ENCODE data around the gene TMTC1.

DNA sequence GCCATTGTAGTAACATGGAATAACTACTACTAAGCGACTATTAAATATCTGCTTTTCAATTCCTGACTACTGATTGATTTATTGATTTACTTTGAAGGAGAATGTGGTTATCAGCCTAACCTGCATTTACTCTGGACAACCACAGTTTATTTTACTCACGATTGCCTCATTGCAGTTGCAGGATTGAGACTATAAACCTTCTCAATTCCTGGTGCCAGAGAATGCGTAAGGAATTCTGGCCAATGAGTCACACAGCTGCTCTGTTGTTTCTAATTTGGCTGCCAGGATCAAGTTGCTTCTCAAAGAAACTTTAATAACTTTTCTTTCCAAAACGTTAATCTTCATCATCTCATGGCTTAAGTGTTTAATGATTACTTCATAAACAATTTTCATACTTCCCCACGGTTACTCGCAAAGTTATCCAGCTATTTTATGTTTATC lies 13.1 kb upstream of the TMTC1 start:
- TF ChIP-seq EZH2 (IDR thresholded peaks at IDR 0.05; ENCODE audit: low read depth, unreplicated experiment) (no peak), REST (IDR thresholded peaks at IDR 0.05; ENCODE audit: unreplicated experiment) (no peak), CTCF (conservative IDR thresholded peaks at IDR 0.05; ENCODE audit: low read depth in 2 of 2) (no peak), CREB1 (CRISPR knock-in tag; IDR thresholded peaks at IDR 0.05; ENCODE audit: low read depth) (no peak)
